ENCODE results near the gene IGFBPL1.
"Not testable (repeated sequence)": the region's sequence is repeated elsewhere in the genome, so short reads cannot be mapped to it uniquely, and the experiment has no call there.

IGFBPL1 gene

GRCh38 chr9:38405785-38406184, 18.5 kb downstream of the IGFBPL1 start:
- in situ Hi-C loops (cut with HindIII; ENCODE audit: low sequenced_read_pairs): no loop called here
- DNase-seq (ENCODE audit: low read depth): no peak
- no peak overlapping the region for H3K4me3 ChIP-seq (ENCODE audit: low read depth, low read length)
- TF ChIP-seq, protein P1, sequence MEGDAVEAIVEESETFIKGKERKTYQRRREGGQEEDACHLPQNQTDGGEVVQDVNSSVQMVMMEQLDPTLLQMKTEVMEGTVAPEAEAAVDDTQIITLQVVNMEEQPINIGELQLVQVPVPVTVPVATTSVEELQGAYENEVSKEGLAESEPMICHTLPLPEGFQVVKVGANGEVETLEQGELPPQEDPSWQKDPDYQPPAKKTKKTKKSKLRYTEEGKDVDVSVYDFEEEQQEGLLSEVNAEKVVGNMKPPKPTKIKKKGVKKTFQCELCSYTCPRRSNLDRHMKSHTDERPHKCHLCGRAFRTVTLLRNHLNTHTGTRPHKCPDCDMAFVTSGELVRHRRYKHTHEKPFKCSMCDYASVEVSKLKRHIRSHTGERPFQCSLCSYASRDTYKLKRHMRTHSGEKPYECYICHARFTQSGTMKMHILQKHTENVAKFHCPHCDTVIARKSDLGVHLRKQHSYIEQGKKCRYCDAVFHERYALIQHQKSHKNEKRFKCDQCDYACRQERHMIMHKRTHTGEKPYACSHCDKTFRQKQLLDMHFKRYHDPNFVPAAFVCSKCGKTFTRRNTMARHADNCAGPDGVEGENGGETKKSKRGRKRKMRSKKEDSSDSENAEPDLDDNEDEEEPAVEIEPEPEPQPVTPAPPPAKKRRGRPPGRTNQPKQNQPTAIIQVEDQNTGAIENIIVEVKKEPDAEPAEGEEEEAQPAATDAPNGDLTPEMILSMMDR (IDR thresholded peaks at IDR 0.05; ENCODE audit: low read depth, low read length, missing control alignments): no peak

GRCh38 chr9:38404314-38404713, 19.9 kb downstream of the IGFBPL1 start:
- DNase-seq (ENCODE audit: low read depth): no peak
- TF ChIP-seq, protein P1 (IDR thresholded peaks at IDR 0.05; ENCODE audit: low read depth, low read length, missing control alignments): no peak
- H3K4me3 ChIP-seq (ENCODE audit: low read depth, low read length): no peak overlapping the region
- in situ Hi-C loops (cut with HindIII; ENCODE audit: low sequenced_read_pairs): no loop called here

GRCh38 chr9:38401994-38402393, 22.3 kb downstream of the IGFBPL1 start:
- in situ Hi-C loops (cut with HindIII; ENCODE audit: low sequenced_read_pairs): no loop called here
- no peak overlapping the region for H3K4me3 ChIP-seq (ENCODE audit: low read depth, low read length)
- TF ChIP-seq, protein P1 (IDR thresholded peaks at IDR 0.05; ENCODE audit: low read depth, low read length, missing control alignments): no peak
- DNase-seq (ENCODE audit: low read depth): no peak

- in situ Hi-C loops (cut with HindIII; ENCODE audit: low sequenced_read_pairs): loop anchor here (25.0 kb wide), 1 partner anchor 662 kb away; no protein-coding TSS in a partner anchor
- H3K4me3 ChIP-seq (ENCODE audit: low read depth, low read length); DNase-seq (ENCODE audit: low read depth): not testable (repeated sequence)
These were observed 25.1 kb downstream of the IGFBPL1 start for GRCh38 chr9:38399191-38399590.

- H3K4me3 ChIP-seq (ENCODE audit: low read depth, low read length): no peak overlapping the region
- TF ChIP-seq, protein P1 (IDR thresholded peaks at IDR 0.05; ENCODE audit: low read depth, low read length, missing control alignments): no peak
- DNase-seq (ENCODE audit: low read depth): no peak
- in situ Hi-C loops (cut with HindIII; ENCODE audit: low sequenced_read_pairs): loop anchor here (25.0 kb wide), 1 partner anchor 659 kb away; no protein-coding TSS in a partner anchor
These were observed 27.9 kb downstream of the IGFBPL1 start for GRCh38 chr9:38396371-38396671.

DNA sequence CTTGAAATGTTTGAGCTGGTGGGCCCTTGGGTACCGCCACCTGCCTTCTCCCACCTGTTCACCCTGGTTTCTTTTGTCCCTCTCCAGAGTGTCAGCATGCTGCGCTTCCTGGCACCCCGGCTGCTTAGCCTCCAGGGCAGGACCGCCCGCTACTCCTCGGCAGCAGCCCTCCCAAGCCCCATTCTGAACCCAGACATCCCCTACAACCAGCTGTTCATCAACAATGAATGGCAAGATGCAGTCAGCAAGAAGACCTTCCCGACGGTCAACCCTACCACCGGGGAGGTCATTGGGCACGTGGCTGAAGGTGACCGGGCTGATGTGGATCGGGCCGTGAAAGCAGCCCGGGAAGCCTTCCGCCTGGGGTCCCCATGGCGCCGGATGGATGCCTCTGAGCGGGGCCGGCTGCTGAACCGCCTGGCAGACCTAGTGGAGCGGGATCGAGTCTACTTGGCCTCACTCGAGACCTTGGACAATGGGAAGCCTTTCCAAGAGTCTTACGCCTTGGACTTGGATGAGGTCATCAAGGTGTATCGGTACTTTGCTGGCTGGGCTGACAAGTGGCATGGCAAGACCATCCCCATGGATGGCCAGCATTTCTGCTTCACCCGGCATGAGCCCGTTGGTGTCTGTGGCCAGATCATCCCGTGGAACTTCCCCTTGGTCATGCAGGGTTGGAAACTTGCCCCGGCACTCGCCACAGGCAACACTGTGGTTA, 28.4 kb downstream of the IGFBPL1 start:
- no peak overlapping the region for H3K4me3 ChIP-seq (ENCODE audit: low read depth, low read length)
- in situ Hi-C loops (cut with HindIII; ENCODE audit: low sequenced_read_pairs): loop anchor here (25.0 kb wide), 1 partner anchor 659 kb away; no protein-coding TSS in a partner anchor
- DNase-seq (ENCODE audit: low read depth): no peak
- TF ChIP-seq, protein P1 (IDR thresholded peaks at IDR 0.05; ENCODE audit: low read depth, low read length, missing control alignments): no peak

GRCh38 chr9:38394416-38394815, 29.8 kb downstream of the IGFBPL1 start:
- no peak overlapping the region for H3K4me3 ChIP-seq (ENCODE audit: low read depth, low read length)
- in situ Hi-C loops (cut with HindIII; ENCODE audit: low sequenced_read_pairs): loop anchor here (25.0 kb wide), 1 partner anchor 657 kb away; no protein-coding TSS in a partner anchor
- TF ChIP-seq, protein P1 (IDR thresholded peaks at IDR 0.05; ENCODE audit: low read depth, low read length, missing control alignments): no peak
- no peak for DNase-seq (ENCODE audit: low read depth)

Data from astrocyte of the cerebellum (primary cell).